Progenitor cell of endocrine pancreas (in vitro differentiated cells): ENCODE measurements around the gene MYO1G. TPM values are rescaled to one million over a fixed set of nuclear protein-coding genes. Genes with fewer than 3 reads are reported as not detected.

Source experiments
- DNase-seq: peaks from one replicate; pipeline ENCODE4 v3.0.0; 2021; ENCODE audit warnings: low spot score; ENCODE audit not compliant: unreplicated experiment
- H3K27ac Mint-ChIP-seq: 2 replicates; pipeline ENCODE4 v1.8.0; 2021; ENCODE audit warnings: mild to moderate bottlenecking, moderate library complexity, mixed read lengths
- H3K27me3 Mint-ChIP-seq: 2 replicates; pipeline ENCODE4 v1.8.0; 2021; ENCODE audit warnings: mixed read lengths
- H3K36me3 Mint-ChIP-seq: 2 replicates; pipeline ENCODE4 v1.8.0; 2022; ENCODE audit warnings: mixed read lengths; ENCODE audit not compliant: insufficient read depth
- H3K4me1 Mint-ChIP-seq: 2 replicates; pipeline ENCODE4 v1.8.0; 2021; ENCODE audit warnings: low read depth, mixed read lengths
- H3K4me3 Mint-ChIP-seq: 2 replicates; pipeline ENCODE4 v1.8.0; 2021; ENCODE audit warnings: low read depth, mild to moderate bottlenecking, moderate library complexity, mixed read lengths
- H3K9me3 Mint-ChIP-seq: 2 replicates; pipeline ENCODE4 v1.8.0; 2021; ENCODE audit warnings: low read depth, mixed read lengths
- total RNA-seq: library from RNA; stranded (reverse); gene quantifications from 2 replicates; pipeline ENCODE4 v1.2.1, GENCODE V29; 2021
- TF ChIP-seq, protein P1 (sequence below): fragments of 200-600 bp; sonication (generic); IDR thresholded peaks from one replicate; pipeline ENCODE4 v1.5.0; 2021; ENCODE audit warnings: antibody characterized with exemption, mild to moderate bottlenecking; ENCODE audit not compliant: unreplicated experiment

The MYO1G gene
- total RNA-seq, 1 donor from 2014 or later, result 0.67 TPM

DNA sequence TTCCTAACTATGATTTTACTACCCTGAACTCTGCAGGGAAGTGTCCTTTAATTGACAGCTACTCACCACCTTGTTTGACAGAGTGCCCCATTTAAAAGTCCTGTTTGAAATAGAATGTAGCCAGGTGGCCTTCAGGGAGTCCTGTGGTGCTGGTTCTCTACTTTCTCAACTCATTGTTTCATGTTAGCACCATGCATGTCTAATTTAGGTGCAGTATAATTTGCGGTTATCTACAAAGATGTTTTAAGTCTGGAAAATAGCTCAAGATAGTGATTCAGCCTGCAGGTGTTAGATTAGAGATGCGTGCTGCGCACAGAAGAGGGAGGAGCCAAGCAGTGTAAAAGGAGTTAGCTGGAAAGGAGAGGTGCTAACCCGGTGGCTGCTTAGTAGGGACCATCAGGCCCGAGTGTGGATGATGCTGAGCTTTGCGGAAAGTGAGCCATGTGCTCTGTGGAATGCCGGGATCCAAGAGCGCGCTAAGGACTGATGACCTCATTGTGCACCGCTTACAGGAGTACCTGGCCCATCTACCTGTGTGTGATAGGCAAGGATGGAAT lies 22.4 kb upstream of the MYO1G start:
- Mint-ChIP-seq H3K4me1 (peaks cover 10% of the 10 kb centered on the region), H3K4me3 (peak overlapping the region; percentile 94), H3K9me3 (no peaks in the 10 kb centered on the region), H3K27ac (peak overlapping the region; percentile 71), H3K27me3 (no peaks in the 10 kb centered on the region), H3K36me3 (peaks cover 4% of the 10 kb centered on the region)
- TF ChIP-seq, protein P1, sequence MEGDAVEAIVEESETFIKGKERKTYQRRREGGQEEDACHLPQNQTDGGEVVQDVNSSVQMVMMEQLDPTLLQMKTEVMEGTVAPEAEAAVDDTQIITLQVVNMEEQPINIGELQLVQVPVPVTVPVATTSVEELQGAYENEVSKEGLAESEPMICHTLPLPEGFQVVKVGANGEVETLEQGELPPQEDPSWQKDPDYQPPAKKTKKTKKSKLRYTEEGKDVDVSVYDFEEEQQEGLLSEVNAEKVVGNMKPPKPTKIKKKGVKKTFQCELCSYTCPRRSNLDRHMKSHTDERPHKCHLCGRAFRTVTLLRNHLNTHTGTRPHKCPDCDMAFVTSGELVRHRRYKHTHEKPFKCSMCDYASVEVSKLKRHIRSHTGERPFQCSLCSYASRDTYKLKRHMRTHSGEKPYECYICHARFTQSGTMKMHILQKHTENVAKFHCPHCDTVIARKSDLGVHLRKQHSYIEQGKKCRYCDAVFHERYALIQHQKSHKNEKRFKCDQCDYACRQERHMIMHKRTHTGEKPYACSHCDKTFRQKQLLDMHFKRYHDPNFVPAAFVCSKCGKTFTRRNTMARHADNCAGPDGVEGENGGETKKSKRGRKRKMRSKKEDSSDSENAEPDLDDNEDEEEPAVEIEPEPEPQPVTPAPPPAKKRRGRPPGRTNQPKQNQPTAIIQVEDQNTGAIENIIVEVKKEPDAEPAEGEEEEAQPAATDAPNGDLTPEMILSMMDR, result no peak
- DNase-seq, result no peak

DNA sequence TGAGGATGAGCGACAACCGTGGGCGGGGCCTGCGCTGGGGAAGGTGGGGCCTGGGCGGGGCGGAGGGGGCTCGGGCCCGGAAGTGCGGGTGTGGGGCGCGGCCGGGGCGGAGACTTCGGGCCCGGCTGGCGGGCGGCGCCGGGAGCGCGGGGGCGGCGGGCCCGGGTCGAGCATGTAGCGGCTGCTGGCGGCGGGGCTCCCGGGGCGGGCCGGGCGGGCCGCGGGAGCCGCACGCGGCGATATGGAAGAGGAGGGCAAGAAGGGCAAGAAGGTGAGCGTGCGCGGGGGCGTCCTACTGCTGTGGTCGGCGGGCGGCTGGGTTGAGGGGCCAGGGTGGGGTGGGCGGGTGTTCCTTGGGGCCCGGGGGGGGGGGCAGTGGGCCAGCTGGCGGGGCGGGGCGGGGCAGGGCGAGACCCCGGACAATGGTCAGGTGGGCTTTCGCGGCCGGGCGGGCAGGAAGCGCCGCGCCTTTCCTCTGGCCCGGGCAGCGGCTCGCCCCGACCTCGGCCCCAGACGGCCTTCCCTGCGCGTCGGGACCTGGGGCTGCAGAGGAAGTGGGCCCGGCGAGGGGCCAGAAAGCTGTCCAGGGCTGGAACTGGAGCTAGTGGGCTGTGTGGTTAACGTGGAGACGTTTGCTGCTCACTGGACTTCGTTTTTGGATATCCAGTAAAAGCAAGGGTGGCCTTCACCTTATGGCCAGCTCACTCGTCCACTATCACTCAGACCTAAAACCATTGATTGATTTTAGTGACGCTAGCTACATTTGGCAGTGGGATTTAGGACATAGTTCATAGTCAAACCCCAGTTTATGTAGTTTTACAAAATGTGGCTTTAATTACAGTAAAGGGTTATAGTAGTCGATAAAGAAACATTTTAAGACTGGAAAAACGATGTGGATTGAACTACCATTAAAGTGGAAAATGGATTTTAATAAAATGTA lies 21.5 kb upstream of the MYO1G start, which contains the start of gene CCM2:
TSS of gene CCM2 (plus strand) at position 109 of the 940 bp plus-strand sequence. CDS start at position 242, 133 bp downstream.
- peaks cover 10% of the 10 kb centered on the region for H3K4me1 Mint-ChIP-seq
- DNase-seq, result peak; percentile 49
- no peaks in the 10 kb centered on the region for H3K27me3 Mint-ChIP-seq
- no peaks in the 10 kb centered on the region for H3K9me3 Mint-ChIP-seq
- H3K4me3 Mint-ChIP-seq, result peak within 1 kb of the TSS; percentile 94
- no peaks in the 10 kb centered on the region for H3K36me3 Mint-ChIP-seq
- TF ChIP-seq, protein P1, result no peak
- H3K27ac Mint-ChIP-seq, result peak within 1 kb of the TSS; percentile 99

GRCh38 chr7:44999245-45000092 lies 20.7 kb upstream of the MYO1G start:
- Mint-ChIP-seq H3K4me1 (peaks cover 13% of the 10 kb centered on the region), H3K4me3 (peak overlapping the region; percentile 94), H3K36me3 (peaks cover 2% of the 10 kb centered on the region), H3K27me3 (no peaks in the 10 kb centered on the region), H3K27ac (peak overlapping the region; percentile 99), H3K9me3 (no peaks in the 10 kb centered on the region)
- TF ChIP-seq, protein P1, result peak; percentile 18
- peak; percentile 98 for DNase-seq

GRCh38 chr7:44998153-44998871 lies 19.5 kb upstream of the MYO1G start:
- TF ChIP-seq, protein P1, result no peak
- Mint-ChIP-seq H3K4me1 (peaks cover 13% of the 10 kb centered on the region), H3K27ac (peak overlapping the region; percentile 18), H3K36me3 (peaks cover 2% of the 10 kb centered on the region), H3K27me3 (no peaks in the 10 kb centered on the region), H3K9me3 (no peaks in the 10 kb centered on the region), H3K4me3 (peak overlapping the region; percentile 94)
- DNase-seq, result no peak
